ENCODE measurements around the gene RFC4. TPM values are rescaled to one million over a fixed set of nuclear protein-coding genes. Genes with fewer than 3 reads are reported as not detected.

RFC4 gene
- total and polyA plus RNA-seq, 9 of the 15 experiments (the other 6 are each of a cell fraction or from before 2014, with no cell fraction given), result 105 to 227 (median 180) TPM

- in situ Hi-C loops (cut with MboI), result no loop called here
- ChIA-PET POLR2A (interaction anchor here (0.6 to 1.2 kb wide), 6 partner anchors 8 to 312 kb away, joined by 3 to 4 read pairs (median 3); partner anchors contain the start of gene RFC4), CTCF (ENCODE audit: low intra/inter-chr PET ratio) (no interaction called here)
- peaks cover 0 to 18% of the 10 kb centered on the region in 2 experiments; a peak in 2 of 5 replicates for H3K4me1 ChIP-seq (replicated peaks in 1 of 2; ENCODE audit: control insufficient read depth in 2 of 2, insufficient read depth in 2 of 2, low read length in 2 of 2)
- H2AFZ ChIP-seq (ENCODE audit: low read depth, low read length), result no peak overlapping the region
- BruUV-seq (replicated peaks), result no TSS peak
- ATAC-seq (peak; percentile 12), DNase-seq (ENCODE audit: extremely low read depth in 1 of 4, low spot score in 3 of 4) (peak in 1 of 4 experiments; percentile 6), FAIRE-seq (no peak)
- peaks cover 98% of the 10 kb centered on the region for H3K36me3 ChIP-seq (ENCODE audit: control insufficient read depth, insufficient read depth, low read length)
- no peak overlapping the region for H3K27ac ChIP-seq (ENCODE audit: extremely low read depth, low read depth, low read length)
- intact Hi-C loops (cut with micrococcal nuclease), result no loop called here
- H3K27me3 ChIP-seq (ENCODE audit: control insufficient read depth in 2 of 2, insufficient read depth in 2 of 2, low read length in 2 of 2), result no peaks in the 10 kb centered on the region
- no peak overlapping the region for H3K4me2 ChIP-seq (ENCODE audit: insufficient read depth, low read length)
- H3K9ac ChIP-seq (ENCODE audit: insufficient read depth in 1 of 2, low read depth in 2 of 2, low read length in 2 of 2), result no peak overlapping the region
- H3K9me3 ChIP-seq (replicated peaks; ENCODE audit: control insufficient read depth, insufficient read depth, low read depth, low read length), result no peaks in the 10 kb centered on the region
- H3K9me1 ChIP-seq (ENCODE audit: control insufficient read depth, insufficient read depth, low read length), result no peaks in the 10 kb centered on the region
- H3K79me2 ChIP-seq (ENCODE audit: control insufficient read depth, insufficient read depth, low read length), result peaks cover 44% of the 10 kb centered on the region
- peaks cover 53% of the 10 kb centered on the region for H4K20me1 ChIP-seq (replicated peaks; ENCODE audit: control insufficient read depth, insufficient read depth, low read length)
- no peak overlapping the region for H3K4me3 ChIP-seq
- 26% methylated on average over 4 of the region's 4 CpGs for WGBS (ENCODE audit: insufficient coverage, low coverage, missing lambda C conversion rate)
- TF ChIP-seq ZNF518B (CRISPR knock-in tag; IDR thresholded peaks at IDR 0.05) (no peak), XRCC5 (IDR thresholded peaks at IDR 0.05; ENCODE audit: low read depth, low read length) (no peak), STAG1 (CRISPR knock-in tag; IDR thresholded peaks at IDR 0.05; ENCODE audit: borderline replicate concordance) (no peak), SMARCA4 (IDR thresholded peaks at IDR 0.05) (no peak), ZNF175 (CRISPR knock-in tag; IDR thresholded peaks at IDR 0.05; ENCODE audit: low read depth) (no peak), LEF1 (IDR thresholded peaks at IDR 0.05) (no peak), CTBP1 (IDR thresholded peaks at IDR 0.05; ENCODE audit: borderline replicate concordance) (no peak), SNRNP70 (optimal IDR thresholded peaks at IDR 0.05; ENCODE audit: low read depth, low read length) (no peak), CTCF (IDR thresholded peaks at IDR 0.05 in 2 of 3, conservative IDR thresholded peaks at IDR 0.05 in 1 of 3; ENCODE audit: insufficient read depth in 2 of 3, low read depth in 1 of 3, low read length in 3 of 3) (peak in 1 of 3 experiments; percentile 6; a peak in 1 of 6 replicates)
- TF ChIP-seq, protein P1, sequence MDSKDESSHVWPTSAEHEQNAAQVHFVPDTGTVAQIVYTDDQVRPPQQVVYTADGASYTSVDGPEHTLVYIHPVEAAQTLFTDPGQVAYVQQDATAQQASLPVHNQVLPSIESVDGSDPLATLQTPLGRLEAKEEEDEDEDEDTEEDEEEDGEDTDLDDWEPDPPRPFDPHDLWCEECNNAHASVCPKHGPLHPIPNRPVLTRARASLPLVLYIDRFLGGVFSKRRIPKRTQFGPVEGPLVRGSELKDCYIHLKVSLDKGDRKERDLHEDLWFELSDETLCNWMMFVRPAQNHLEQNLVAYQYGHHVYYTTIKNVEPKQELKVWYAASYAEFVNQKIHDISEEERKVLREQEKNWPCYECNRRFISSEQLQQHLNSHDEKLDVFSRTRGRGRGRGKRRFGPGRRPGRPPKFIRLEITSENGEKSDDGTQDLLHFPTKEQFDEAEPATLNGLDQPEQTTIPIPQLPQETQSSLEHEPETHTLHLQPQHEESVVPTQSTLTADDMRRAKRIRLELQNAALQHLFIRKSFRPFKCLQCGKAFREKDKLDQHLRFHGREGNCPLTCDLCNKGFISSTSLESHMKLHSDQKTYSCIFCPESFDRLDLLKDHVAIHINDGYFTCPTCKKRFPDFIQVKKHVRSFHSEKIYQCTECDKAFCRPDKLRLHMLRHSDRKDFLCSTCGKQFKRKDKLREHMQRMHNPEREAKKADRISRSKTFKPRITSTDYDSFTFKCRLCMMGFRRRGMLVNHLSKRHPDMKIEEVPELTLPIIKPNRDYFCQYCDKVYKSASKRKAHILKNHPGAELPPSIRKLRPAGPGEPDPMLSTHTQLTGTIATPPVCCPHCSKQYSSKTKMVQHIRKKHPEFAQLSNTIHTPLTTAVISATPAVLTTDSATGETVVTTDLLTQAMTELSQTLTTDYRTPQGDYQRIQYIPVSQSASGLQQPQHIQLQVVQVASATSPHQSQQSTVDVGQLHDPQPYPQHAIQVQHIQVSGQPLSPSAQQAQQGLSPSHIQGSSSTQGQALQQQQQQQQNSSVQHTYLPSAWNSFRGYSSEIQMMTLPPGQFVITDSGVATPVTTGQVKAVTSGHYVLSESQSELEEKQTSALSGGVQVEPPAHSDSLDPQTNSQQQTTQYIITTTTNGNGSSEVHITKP (IDR thresholded peaks at IDR 0.05; ENCODE audit: partially characterized antibody), result no peak
- TF ChIP-seq, protein P2, sequence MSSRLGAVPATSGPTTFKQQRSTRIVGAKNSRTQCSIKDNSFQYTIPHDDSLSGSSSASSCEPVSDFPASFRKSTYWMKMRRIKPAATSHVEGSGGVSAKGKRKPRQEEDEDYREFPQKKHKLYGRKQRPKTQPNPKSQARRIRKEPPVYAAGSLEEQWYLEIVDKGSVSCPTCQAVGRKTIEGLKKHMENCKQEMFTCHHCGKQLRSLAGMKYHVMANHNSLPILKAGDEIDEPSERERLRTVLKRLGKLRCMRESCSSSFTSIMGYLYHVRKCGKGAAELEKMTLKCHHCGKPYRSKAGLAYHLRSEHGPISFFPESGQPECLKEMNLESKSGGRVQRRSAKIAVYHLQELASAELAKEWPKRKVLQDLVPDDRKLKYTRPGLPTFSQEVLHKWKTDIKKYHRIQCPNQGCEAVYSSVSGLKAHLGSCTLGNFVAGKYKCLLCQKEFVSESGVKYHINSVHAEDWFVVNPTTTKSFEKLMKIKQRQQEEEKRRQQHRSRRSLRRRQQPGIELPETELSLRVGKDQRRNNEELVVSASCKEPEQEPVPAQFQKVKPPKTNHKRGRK (tag; IDR thresholded peaks at IDR 0.05), result no peak
Observed at GRCh38 chr3:186789554-186790260, 16.6 kb downstream of the RFC4 start.

Measured in K562 (cell line).